Loucy (cell line): Measurements from ENCODE around the gene NAGLU.
"Not testable (repeated sequence)": the region's sequence is repeated elsewhere in the genome, so short reads cannot be mapped to it uniquely, and the experiment has no call there.

ENCODE experiments used
- H2AFZ ChIP-seq: fragments of 200-600 bp; sonication (generic); 2 replicates; pipeline ENCODE4 v1.6.0; 2016; ENCODE audit warnings: antibody characterized with exemption, mild to moderate bottlenecking, low read length, moderate library complexity
- H3F3A ChIP-seq: fragments of 200-600 bp; 2 replicates; pipeline ENCODE4 v1.6.0; 2016; ENCODE audit warnings: antibody characterized with exemption, low read depth, mild to moderate bottlenecking
- H3K27me3 ChIP-seq: fragments of 200-600 bp; sonication (generic); 2 replicates; pipeline ENCODE4 v1.6.1; 2014; ENCODE audit warnings: low read length, mild to moderate bottlenecking; ENCODE audit not compliant: insufficient read depth, poor library complexity, severe bottlenecking
- H3K36me3 ChIP-seq: fragments of 200-600 bp; sonication (generic); 2 replicates; pipeline ENCODE4 v1.6.1; 2016; ENCODE audit warnings: low read length; ENCODE audit not compliant: insufficient read depth
- H3K4me1 ChIP-seq: fragments of 200-600 bp; sonication (generic); 2 replicates; pipeline ENCODE4 v1.5.1; 2014; ENCODE audit warnings: low read length, mild to moderate bottlenecking; ENCODE audit not compliant: insufficient read depth, poor library complexity, severe bottlenecking
- H3K4me2 ChIP-seq: fragments of 200-600 bp; sonication (generic); 2 replicates; pipeline ENCODE4 v1.6.0; 2014; ENCODE audit warnings: antibody characterized with exemption, low read length, low read depth, mild to moderate bottlenecking; ENCODE audit not compliant: poor library complexity, severe bottlenecking
- H3K4me3 ChIP-seq: fragments of 200-600 bp; sonication (generic); 2 replicates; pipeline ENCODE4 v1.5.1; 2014; ENCODE audit warnings: low read length, mild to moderate bottlenecking, mixed read lengths; ENCODE audit not compliant: poor library complexity, severe bottlenecking
- H3K79me2 ChIP-seq: fragments of 200-600 bp; sonication (generic); 2 replicates; pipeline ENCODE4 v1.6.1; 2014; ENCODE audit warnings: low read length; ENCODE audit not compliant: insufficient read depth
- H3K9ac ChIP-seq: fragments of 200-600 bp; sonication (generic); 2 replicates; pipeline ENCODE4 v1.6.0; 2014; ENCODE audit warnings: mild to moderate bottlenecking, low read depth, low read length, moderate library complexity; ENCODE audit not compliant: poor library complexity, severe bottlenecking
- H3K9me2 ChIP-seq: fragments of 200-600 bp; sonication (generic); replicated peaks from 2 replicates; pipeline ENCODE4 v1.6.1; 2016; ENCODE audit warnings: low read depth, low read length, mixed read lengths
- H3K9me3 ChIP-seq: fragments of 200-600 bp; sonication (generic); 2 replicates; pipeline ENCODE4 v1.6.1; 2014; ENCODE audit warnings: mild to moderate bottlenecking, antibody characterized with exemption, low read length, low read depth; ENCODE audit not compliant: insufficient read depth
- H4K20me1 ChIP-seq: fragments of 200-600 bp; sonication (generic); 2 replicates; pipeline ENCODE4 v1.6.0; 2014; ENCODE audit warnings: antibody characterized with exemption, low read length, mild to moderate bottlenecking; ENCODE audit not compliant: insufficient read depth, poor library complexity, severe bottlenecking
- CTCF ChIP-seq: fragments of 200-600 bp; sonication (generic); conservative IDR thresholded peaks from 2 replicates; pipeline ENCODE4 v1.5.1; 2014; ENCODE audit warnings: mild to moderate bottlenecking, antibody characterized with exemption, low read length
- EZH2phosphoT487 ChIP-seq: fragments of 200-600 bp; IDR thresholded peaks from 2 replicates; pipeline ENCODE4 v1.6.1; 2018; ENCODE audit warnings: antibody characterized with exemption, mild to moderate bottlenecking, moderate library complexity, borderline replicate concordance

NAGLU gene

GRCh38 chr17:42548993-42549755, 13.1 kb downstream of the NAGLU start:
- H3K9me2 ChIP-seq = no peaks in the 10 kb centered on the region
- no peaks in the 10 kb centered on the region for H3K9me3 ChIP-seq
- H3K27me3 ChIP-seq = no peaks in the 10 kb centered on the region
- no peaks in the 10 kb centered on the region for H3K36me3 ChIP-seq
- no peak for TF ChIP-seq CTCF
- TF ChIP-seq EZH2phosphoT487 = no peak
- H3F3A ChIP-seq = no peaks in the 10 kb centered on the region
- no peak overlapping the region for H2AFZ ChIP-seq
- H3K4me1 ChIP-seq = peaks cover 10% of the 10 kb centered on the region
- no peak overlapping the region for H3K9ac ChIP-seq
- H4K20me1 ChIP-seq = peaks cover 10% of the 10 kb centered on the region
- H3K79me2 ChIP-seq = peaks cover 14% of the 10 kb centered on the region
- no peak overlapping the region for H3K4me3 ChIP-seq
- no peak overlapping the region for H3K4me2 ChIP-seq

- H3K36me3 ChIP-seq, H2AFZ ChIP-seq, H3K9me2 ChIP-seq, H3K27me3 ChIP-seq, H3F3A ChIP-seq, H3K9me3 ChIP-seq: not testable (repeated sequence)
- peak within 1 kb of the TSS; percentile 87 for H3K4me2 ChIP-seq
- peaks cover 11% of the 10 kb centered on the region for H4K20me1 ChIP-seq
- peaks cover 11% of the 10 kb centered on the region for H3K4me1 ChIP-seq
- H3K9ac ChIP-seq = peak within 1 kb of the TSS; percentile 88
- peaks cover 29% of the 10 kb centered on the region for H3K79me2 ChIP-seq
- peak within 1 kb of the TSS; percentile 98 for H3K4me3 ChIP-seq
These were observed 16.7 kb downstream of the NAGLU start, which contains the start of gene HSD17B1 for GRCh38 chr17:42552736-42553135. HSD17B1 (plus strand) TSS chr17:42552923; CDS start chr17:42552934, 11 bp downstream.

- Histone ChIP-seq H3K4me2 (peak overlapping the region; percentile 87), H3K9ac (peak overlapping the region; percentile 88), H3K4me3 (peak overlapping the region; percentile 98), H3F3A (no peaks in the 10 kb centered on the region), H2AFZ (no peak overlapping the region), H3K9me2 (no peaks in the 10 kb centered on the region), H3K79me2 (peaks cover 29% of the 10 kb centered on the region), H3K9me3 (no peaks in the 10 kb centered on the region), H4K20me1 (peaks cover 11% of the 10 kb centered on the region), H3K36me3 (no peaks in the 10 kb centered on the region), H3K27me3 (no peaks in the 10 kb centered on the region), H3K4me1 (peaks cover 11% of the 10 kb centered on the region)
- no peak for TF ChIP-seq CTCF
- no peak for TF ChIP-seq EZH2phosphoT487
These were observed 17.2 kb downstream of the NAGLU start for GRCh38 chr17:42553161-42553818.
